CD8-positive, alpha-beta memory T cell (primary cell): ENCODE measurements around the gene MUSTN1. TPM values are rescaled to one million over a fixed set of nuclear protein-coding genes. Genes with fewer than 3 reads are reported as not detected.

Source experiments
- CTCF ChIA-PET: fragments of 350-600 bp; sonication (Branson Sonifier 250); formaldehyde crosslinking; loops from one replicate; lab custom pipeline; 2021; ENCODE audit warnings: antibody characterized with exemption; lab: Charles Lee
- POLR2A ChIA-PET: fragments of 350-600 bp; sonication (Branson Sonifier 250); formaldehyde crosslinking; loops from one replicate; lab custom pipeline; 2021; ENCODE audit warnings: antibody characterized with exemption; lab: Charles Lee
- DNase-seq, 5 donors: peaks; one replicate each; pipeline versions ENCODE4 v3.0.0 to v3.0.0-alpha.2; 2020 to 2022; ENCODE audit warnings: mixed read lengths in 1 of 5
- H3K27ac ChIP-seq: one replicate; pipeline ENCODE4 v1.7.0; 2013; ENCODE audit warnings: low read depth, mild to moderate bottlenecking, low read length, moderate library complexity
- H3K27me3 ChIP-seq: 2 replicates; pipeline ENCODE4 v1.7.0; 2013; ENCODE audit warnings: low read length, mild to moderate bottlenecking; ENCODE audit not compliant: insufficient read depth, poor library complexity, severe bottlenecking
- H3K36me3 ChIP-seq: 2 replicates; pipeline ENCODE4 v1.7.0; 2013; ENCODE audit warnings: mild to moderate bottlenecking, low read length, moderate library complexity; ENCODE audit not compliant: insufficient read depth
- H3K4me1 ChIP-seq: 2 replicates; pipeline ENCODE4 v1.7.0; 2013; ENCODE audit warnings: mild to moderate bottlenecking, low read length, moderate library complexity; ENCODE audit not compliant: insufficient read depth
- H3K4me3 ChIP-seq: 2 replicates; pipeline ENCODE4 v1.7.0; 2013; ENCODE audit warnings: mild to moderate bottlenecking, low read length
- H3K9me3 ChIP-seq: 2 replicates; pipeline ENCODE4 v1.7.0; 2013; ENCODE audit warnings: mild to moderate bottlenecking, low read length
- H3K27ac Mint-ChIP-seq, 8 donors: one replicate each; pipeline ENCODE4 v1.8.0; 2020 to 2021; ENCODE audit warnings: mixed read lengths in 8 of 8, mild to moderate bottlenecking in 6 of 8, inconsistent platforms in 3 of 8, moderate library complexity in 3 of 8
- H3K27me3 Mint-ChIP-seq, 2 donors: one replicate each; pipeline ENCODE4 v1.8.0; 2020 to 2021; ENCODE audit warnings: mixed read lengths in 2 of 2, mild to moderate bottlenecking in 1 of 2, moderate library complexity in 1 of 2
- H3K36me3 Mint-ChIP-seq, 3 donors: one replicate each; pipeline ENCODE4 v1.8.0; 2020 to 2021; ENCODE audit warnings: mixed read lengths in 3 of 3, inconsistent platforms in 1 of 3, mild to moderate bottlenecking in 1 of 3
- H3K4me1 Mint-ChIP-seq, 3 donors: one replicate each; pipeline ENCODE4 v1.8.0; 2020 to 2021; ENCODE audit warnings: mixed read lengths in 3 of 3, inconsistent platforms in 1 of 3, mild to moderate bottlenecking in 1 of 3
- H3K4me3 Mint-ChIP-seq, 7 donors: one replicate each; pipeline ENCODE4 v1.8.0; 2020 to 2021; ENCODE audit warnings: mixed read lengths in 7 of 7, mild to moderate bottlenecking in 6 of 7, moderate library complexity in 4 of 7, inconsistent platforms in 2 of 7
- H3K9me3 Mint-ChIP-seq, 5 donors: one replicate each; pipeline ENCODE4 v1.8.0; 2020 to 2022; ENCODE audit warnings: mixed read lengths in 5 of 5, mild to moderate bottlenecking in 3 of 5, moderate library complexity in 2 of 5, inconsistent platforms in 1 of 5
- polyA plus RNA-seq: library from polyadenylated mRNA; unstranded; fragments of 300-500 nt; fragmentation: Illumina TruSeq; gene quantifications from one replicate; pipeline ENCODE4 v1.2.3, GENCODE V29; 2021
- total RNA-seq, 2 experiments: library from RNA; stranded (reverse); gene quantifications; one replicate each; pipeline ENCODE4 v1.2.3, GENCODE V29; 2021

MUSTN1 gene
- total and polyA plus RNA-seq, 3 experiments from 2014 or later = 0.79 to 1.5 TPM; not detected in 1

DNA sequence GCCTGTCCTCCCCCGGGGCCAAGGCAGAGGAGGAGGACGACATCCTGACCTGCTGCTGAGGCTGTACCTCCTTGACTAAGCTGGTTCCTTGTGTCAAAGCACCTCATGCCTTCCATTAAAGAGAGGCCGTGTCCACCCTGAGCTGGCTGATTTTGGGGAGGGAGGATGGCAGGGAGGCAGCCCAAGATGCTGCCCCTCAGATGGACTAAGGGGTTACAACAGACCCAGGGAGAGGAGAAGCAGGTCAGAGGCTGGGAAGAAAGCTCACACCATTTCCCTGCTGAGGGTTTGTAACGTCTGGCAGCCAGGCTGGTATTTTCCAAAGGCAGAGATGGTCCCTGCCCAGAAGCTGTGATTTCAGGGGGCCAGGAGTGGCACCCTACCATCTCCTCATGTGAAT is 42.9 kb downstream of the MUSTN1 start:
- peaks cover 0 to 2% (median 0%) of the 10 kb centered on the region in 5 donors for H3K9me3 Mint-ChIP-seq
- DNase-seq = no peak
- Histone ChIP-seq H3K4me1 (no peaks in the 10 kb centered on the region), H3K36me3 (no peaks in the 10 kb centered on the region), H3K9me3 (no peaks in the 10 kb centered on the region), H3K27ac (no peak overlapping the region), H3K27me3 (no peaks in the 10 kb centered on the region), H3K4me3 (no peak overlapping the region)
- peaks cover 0 to 5% of the 10 kb centered on the region in 2 donors for H3K27me3 Mint-ChIP-seq
- no peaks in the 10 kb centered on the region for H3K4me1 Mint-ChIP-seq
- no peaks in the 10 kb centered on the region for H3K36me3 Mint-ChIP-seq
- ChIA-PET CTCF (no interaction called here), POLR2A (no interaction called here)
- peak overlapping the region in 1 of 8 donors; percentile 5 for H3K27ac Mint-ChIP-seq
- no peak overlapping the region for H3K4me3 Mint-ChIP-seq

GRCh38 chr3:52791366-52791765 is 43.5 kb downstream of the MUSTN1 start:
- ChIA-PET POLR2A (no interaction called here), CTCF (no interaction called here)
- no peak for DNase-seq
- no peak overlapping the region for H3K4me3 Mint-ChIP-seq
- Histone ChIP-seq H3K27me3 (no peaks in the 10 kb centered on the region), H3K9me3 (no peaks in the 10 kb centered on the region), H3K27ac (no peak overlapping the region), H3K36me3 (no peaks in the 10 kb centered on the region), H3K4me1 (no peaks in the 10 kb centered on the region), H3K4me3 (no peak overlapping the region)
- peaks cover 0 to 2% (median 0%) of the 10 kb centered on the region in 5 donors for H3K9me3 Mint-ChIP-seq
- H3K27me3 Mint-ChIP-seq = peaks cover 0 to 5% of the 10 kb centered on the region in 2 donors
- H3K27ac Mint-ChIP-seq = no peak overlapping the region
- H3K4me1 Mint-ChIP-seq = no peaks in the 10 kb centered on the region
- no peaks in the 10 kb centered on the region for H3K36me3 Mint-ChIP-seq

GRCh38 chr3:52790741-52791140 is 44.1 kb downstream of the MUSTN1 start:
- H3K36me3 Mint-ChIP-seq = no peaks in the 10 kb centered on the region
- peak overlapping the region in 1 of 8 donors; percentile 27 for H3K27ac Mint-ChIP-seq
- no peaks in the 10 kb centered on the region for H3K27me3 ChIP-seq
- peaks cover 0 to 2% (median 0%) of the 10 kb centered on the region in 5 donors for H3K9me3 Mint-ChIP-seq
- H3K4me3 Mint-ChIP-seq = no peak overlapping the region
- POLR2A ChIA-PET = no interaction called here
- H3K4me1 ChIP-seq = no peaks in the 10 kb centered on the region
- H3K9me3 ChIP-seq = no peaks in the 10 kb centered on the region
- H3K4me1 Mint-ChIP-seq = no peaks in the 10 kb centered on the region
- H3K27ac ChIP-seq = no peak overlapping the region
- H3K4me3 ChIP-seq = no peak overlapping the region
- peaks cover 0 to 5% of the 10 kb centered on the region in 2 donors for H3K27me3 Mint-ChIP-seq
- CTCF ChIA-PET = no interaction called here
- H3K36me3 ChIP-seq = no peaks in the 10 kb centered on the region
- DNase-seq = no peak

DNA sequence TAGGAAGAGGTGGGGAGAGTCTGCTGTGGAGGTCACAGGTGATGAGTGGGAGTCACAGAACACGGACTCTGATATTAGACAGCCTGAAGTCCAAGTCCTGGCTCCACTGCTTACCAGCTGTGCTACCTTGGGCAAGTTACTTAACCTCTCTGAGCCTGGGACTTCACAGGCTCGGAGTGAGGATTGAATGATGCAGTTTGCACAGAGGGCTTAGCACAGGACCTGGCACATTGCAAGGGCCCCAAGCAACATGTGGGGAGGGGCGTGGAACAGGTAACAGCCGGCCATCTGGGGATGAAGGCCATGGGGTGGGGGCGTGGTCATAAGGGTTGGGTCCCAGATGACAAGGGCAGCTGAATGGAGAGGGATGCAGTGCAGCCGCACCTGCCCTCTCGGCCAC is 44.5 kb downstream of the MUSTN1 start:
- H3K4me3 Mint-ChIP-seq = peak overlapping the region in 1 of 7 donors; percentile 21
- H3K27ac ChIP-seq = no peak overlapping the region
- peak overlapping the region in 1 of 8 donors; percentile 27 for H3K27ac Mint-ChIP-seq
- peaks cover 0 to 2% (median 0%) of the 10 kb centered on the region in 5 donors for H3K9me3 Mint-ChIP-seq
- no peak for DNase-seq
- no peaks in the 10 kb centered on the region for H3K36me3 Mint-ChIP-seq
- ChIA-PET CTCF (no interaction called here), POLR2A (no interaction called here)
- H3K36me3 ChIP-seq = no peaks in the 10 kb centered on the region
- H3K4me1 Mint-ChIP-seq = no peaks in the 10 kb centered on the region
- no peaks in the 10 kb centered on the region for H3K27me3 ChIP-seq
- no peaks in the 10 kb centered on the region for H3K4me1 ChIP-seq
- H3K27me3 Mint-ChIP-seq = peaks cover 0 to 5% of the 10 kb centered on the region in 2 donors
- no peak overlapping the region for H3K4me3 ChIP-seq
- H3K9me3 ChIP-seq = no peaks in the 10 kb centered on the region

GRCh38 chr3:52789746-52790040 is 45.1 kb downstream of the MUSTN1 start:
- no peak overlapping the region for H3K27ac ChIP-seq
- Mint-ChIP-seq H3K9me3 (peaks cover 0 to 2% (median 0%) of the 10 kb centered on the region in 5 donors), H3K27ac (no peak overlapping the region), H3K4me1 (no peaks in the 10 kb centered on the region), H3K4me3 (no peak overlapping the region), H3K36me3 (no peaks in the 10 kb centered on the region), H3K27me3 (peaks cover 0 to 5% of the 10 kb centered on the region in 2 donors)
- CTCF ChIA-PET = no interaction called here
- no peaks in the 10 kb centered on the region for H3K36me3 ChIP-seq
- H3K4me1 ChIP-seq = no peaks in the 10 kb centered on the region
- H3K4me3 ChIP-seq = no peak overlapping the region
- no peak for DNase-seq
- H3K9me3 ChIP-seq = no peaks in the 10 kb centered on the region
- POLR2A ChIA-PET = no interaction called here
- H3K27me3 ChIP-seq = no peaks in the 10 kb centered on the region

DNA sequence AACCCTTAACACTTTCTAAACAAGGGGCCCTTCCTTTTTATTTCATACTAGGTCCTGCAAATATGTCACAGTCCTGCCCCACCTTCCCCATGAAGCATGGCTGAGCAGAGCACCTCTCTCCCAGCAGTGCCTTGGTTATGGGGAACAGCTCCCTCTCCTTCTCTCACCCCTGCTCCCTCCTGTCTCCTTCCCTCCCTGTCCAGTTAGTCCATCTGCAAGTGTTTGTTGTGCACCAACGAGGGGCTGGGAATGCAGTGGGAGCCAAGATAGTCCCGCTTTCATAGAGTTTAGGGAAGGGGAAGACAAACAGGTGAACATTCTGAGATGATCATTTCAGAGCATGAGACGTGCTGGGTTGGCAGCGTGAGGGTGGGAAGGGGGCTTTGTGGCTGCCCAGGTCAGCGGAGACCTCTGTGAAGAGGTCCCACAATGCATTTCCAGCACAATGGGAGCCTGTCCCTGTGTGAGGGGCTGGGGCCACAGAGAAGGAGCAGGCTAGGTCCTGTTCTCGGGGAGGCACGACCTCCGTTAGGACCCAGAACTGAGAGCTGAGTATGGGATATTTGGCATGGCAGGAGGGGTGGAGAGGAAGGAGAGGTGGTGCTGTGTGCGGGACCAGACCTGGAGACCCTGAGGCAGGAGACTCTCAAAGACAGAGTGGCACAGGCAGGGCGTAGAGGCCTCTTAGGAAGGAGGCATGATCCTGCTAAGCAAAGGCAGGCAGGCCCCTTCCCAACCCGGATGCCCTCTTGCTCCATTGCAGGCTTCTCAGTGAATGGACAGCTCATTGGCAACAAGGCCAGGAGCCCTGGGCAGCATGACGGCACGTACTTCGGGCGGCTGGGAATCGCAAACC is 45.7 kb downstream of the MUSTN1 start:
- Mint-ChIP-seq H3K4me3 (peak overlapping the region in 1 of 7 donors; percentile 38), H3K27ac (no peak overlapping the region)
- CTCF ChIA-PET = no interaction called here

GRCh38 chr3:52787672-52788625 is 46.9 kb downstream of the MUSTN1 start:
- ChIA-PET CTCF (interaction anchor here (0.8 kb wide), 1 partner anchor 10 kb away, joined by 3 read pairs; no protein-coding TSS in a partner anchor), POLR2A (interaction anchor here (0.6 kb wide), 2 partner anchors 17 to 316 kb away, joined by 4 to 8 read pairs; no protein-coding TSS in a partner anchor)
- Mint-ChIP-seq H3K4me3 (no peak overlapping the region), H3K27ac (no peak overlapping the region), H3K27me3 (peaks cover 0 to 9% of the 10 kb centered on the region in 2 donors), H3K36me3 (no peaks in the 10 kb centered on the region), H3K4me1 (no peaks in the 10 kb centered on the region), H3K9me3 (peaks cover 0 to 2% (median 0%) of the 10 kb centered on the region in 5 donors)
- Histone ChIP-seq H3K9me3 (no peaks in the 10 kb centered on the region), H3K27ac (no peak overlapping the region), H3K36me3 (no peaks in the 10 kb centered on the region), H3K4me1 (no peaks in the 10 kb centered on the region), H3K4me3 (no peak overlapping the region), H3K27me3 (no peaks in the 10 kb centered on the region)
- peak in 1 of 5 donors; percentile 30 for DNase-seq

More for the DNA sequence above, 45.7 kb downstream of the MUSTN1 start:
- Mint-ChIP-seq H3K4me1 (no peaks in the 10 kb centered on the region), H3K9me3 (peaks cover 0 to 2% (median 0%) of the 10 kb centered on the region in 5 donors), H3K27me3 (peaks cover 0 to 5% of the 10 kb centered on the region in 2 donors), H3K36me3 (no peaks in the 10 kb centered on the region)
- DNase-seq = no peak
- POLR2A ChIA-PET = no interaction called here
- Histone ChIP-seq H3K4me1 (no peaks in the 10 kb centered on the region), H3K4me3 (no peak overlapping the region), H3K27me3 (no peaks in the 10 kb centered on the region), H3K9me3 (no peaks in the 10 kb centered on the region), H3K27ac (no peak overlapping the region), H3K36me3 (no peaks in the 10 kb centered on the region)
